Activated CD4-positive, alpha-beta memory T cell treated with anti-CD3 and anti-CD28 coated beads for 36 hours (primary cell): ENCODE measurements around the gene MARVELD1. TPM values are rescaled to one million over a fixed set of nuclear protein-coding genes. Genes with fewer than 3 reads are reported as not detected.

Experiments
- CTCF ChIA-PET: fragments of 350-600 bp; sonication (Branson Sonifier 250); formaldehyde crosslinking; loops from one replicate; lab custom pipeline; 2021; ENCODE audit warnings: antibody characterized with exemption, inconsistent platforms; lab: Charles Lee
- POLR2A ChIA-PET: fragments of 350-600 bp; sonication (Branson Sonifier 250); formaldehyde crosslinking; loops from one replicate; lab custom pipeline; 2021; ENCODE audit warnings: antibody characterized with exemption; lab: Charles Lee
- DNase-seq: peaks from one replicate; pipeline ENCODE4 v3.0.0-alpha.2; 2020
- H3K27ac Mint-ChIP-seq: one replicate; pipeline ENCODE4 v1.8.0; 2021; ENCODE audit warnings: mixed read lengths
- H3K27me3 Mint-ChIP-seq: one replicate; pipeline ENCODE4 v1.8.0; 2021; ENCODE audit warnings: mixed read lengths
- H3K36me3 Mint-ChIP-seq: one replicate; pipeline ENCODE4 v1.8.0; 2021; ENCODE audit warnings: mixed read lengths
- H3K4me1 Mint-ChIP-seq: one replicate; pipeline ENCODE4 v1.8.0; 2021; ENCODE audit warnings: low read depth, mixed read lengths
- H3K4me3 Mint-ChIP-seq: one replicate; pipeline ENCODE4 v1.8.0; 2021; ENCODE audit warnings: mild to moderate bottlenecking, mixed read lengths
- H3K9me3 Mint-ChIP-seq: one replicate; pipeline ENCODE4 v1.8.0; 2021; ENCODE audit warnings: mixed read lengths
- intact Hi-C: fragments of 100-400 bp; cut with micrococcal nuclease; formaldehyde crosslinking; loops from one replicate; pipeline ENCODE4 v1.15.1; 2023
- total RNA-seq, 2 experiments: library from RNA; stranded (reverse); gene quantifications; one replicate each; pipeline ENCODE4 v1.2.3, GENCODE V29; 2021

Gene MARVELD1
- total RNA-seq, 2 experiments from 2014 or later, result 2.9 to 4.0 TPM

DNA sequence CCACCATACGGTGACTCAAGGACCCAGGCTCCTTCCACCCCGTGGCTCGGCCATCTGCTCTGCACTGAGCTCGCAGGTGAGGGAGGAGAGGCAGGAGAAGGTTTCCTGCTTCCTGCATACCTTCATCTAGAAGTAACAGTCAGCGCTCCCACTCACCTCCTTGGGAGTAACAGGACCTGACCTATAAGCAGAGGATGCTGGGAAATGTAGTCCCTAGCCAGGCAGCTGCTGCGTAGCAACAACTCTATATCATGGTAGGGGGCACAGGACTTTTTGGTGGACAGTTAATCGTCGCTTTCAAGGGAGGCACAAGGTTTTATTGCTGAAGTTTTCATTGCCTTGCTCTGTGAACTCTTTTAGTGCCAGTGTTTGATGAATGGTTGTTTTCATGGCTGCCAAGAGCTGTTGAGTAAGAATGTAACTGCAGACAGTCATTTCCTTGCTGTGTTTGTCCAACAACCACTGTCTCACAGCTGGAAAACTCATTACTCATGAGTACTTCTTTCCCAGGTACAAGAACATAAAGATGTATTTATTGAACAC is 13.2 kb downstream of the MARVELD1 start:
- CTCF ChIA-PET, result interaction anchor here (0.9 to 16.8 kb wide), 5 partner anchors 8 to 50 kb away, joined by 3 to 588 read pairs (median 3); partner anchors contain the start of genes MARVELD1 and ZFYVE27
- peaks cover 6% of the 10 kb centered on the region for H3K4me1 Mint-ChIP-seq
- DNase-seq, result no peak
- peaks cover 10% of the 10 kb centered on the region for H3K27me3 Mint-ChIP-seq
- POLR2A ChIA-PET, result interaction anchor here (0.9 kb wide), 1 partner anchor 10 kb away, joined by 3 read pairs; the partner anchor contains the start of gene ZFYVE27
- H3K4me3 Mint-ChIP-seq, result no peak overlapping the region
- no peak overlapping the region for H3K27ac Mint-ChIP-seq
- H3K36me3 Mint-ChIP-seq, result no peaks in the 10 kb centered on the region
- no peaks in the 10 kb centered on the region for H3K9me3 Mint-ChIP-seq
- intact Hi-C loops, result no loop called here

DNA sequence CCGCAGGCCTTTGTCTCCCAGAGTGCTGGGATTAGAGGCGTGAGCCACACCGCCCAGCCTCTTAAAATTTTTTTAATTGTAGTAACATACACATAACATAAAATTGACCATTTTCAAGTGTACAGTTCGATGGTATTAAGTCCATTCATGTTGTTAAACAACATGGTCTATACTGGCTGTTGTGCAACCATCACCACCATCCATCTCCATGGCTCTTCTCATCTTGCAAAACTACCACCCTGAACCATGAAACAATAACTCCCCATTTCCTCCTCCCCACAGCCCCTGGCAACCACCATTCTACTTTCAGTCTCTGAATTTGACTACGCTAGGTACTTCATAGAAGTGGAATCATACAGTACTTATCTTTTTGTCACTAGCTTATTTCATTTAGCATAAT is 15.5 kb downstream of the MARVELD1 start:
- DNase-seq, result no peak
- Mint-ChIP-seq H3K36me3 (no peaks in the 10 kb centered on the region), H3K4me3 (no peak overlapping the region), H3K4me1 (peaks cover 6% of the 10 kb centered on the region), H3K9me3 (no peaks in the 10 kb centered on the region), H3K27ac (no peak overlapping the region), H3K27me3 (peaks cover 10% of the 10 kb centered on the region)
- POLR2A ChIA-PET, result no interaction called here
- CTCF ChIA-PET, result interaction anchor here (16.8 kb wide), 1 partner anchor 18 kb away, joined by 588 read pairs; the partner anchor contains the start of gene MARVELD1
- intact Hi-C loops, result no loop called here

GRCh38 chr10:97731346-97732051 is 18.0 kb downstream of the MARVELD1 start:
- CTCF ChIA-PET, result interaction anchor here (0.7 to 16.8 kb wide), 13 partner anchors 8 to 179 kb away, joined by 3 to 588 read pairs (median 5); partner anchors contain the start of genes AVPI1 and MARVELD1
- Mint-ChIP-seq H3K36me3 (no peaks in the 10 kb centered on the region), H3K27ac (no peak overlapping the region), H3K27me3 (peaks cover 8% of the 10 kb centered on the region), H3K4me1 (peaks cover 10% of the 10 kb centered on the region), H3K9me3 (no peaks in the 10 kb centered on the region), H3K4me3 (no peak overlapping the region)
- intact Hi-C loops, result loop anchor here (1.0 to 10.0 kb wide), 4 partner anchors 22 to 157 kb away; partner anchors contain the start of gene ANKRD2
- DNase-seq, result peak; percentile 63
- POLR2A ChIA-PET, result no interaction called here

DNA sequence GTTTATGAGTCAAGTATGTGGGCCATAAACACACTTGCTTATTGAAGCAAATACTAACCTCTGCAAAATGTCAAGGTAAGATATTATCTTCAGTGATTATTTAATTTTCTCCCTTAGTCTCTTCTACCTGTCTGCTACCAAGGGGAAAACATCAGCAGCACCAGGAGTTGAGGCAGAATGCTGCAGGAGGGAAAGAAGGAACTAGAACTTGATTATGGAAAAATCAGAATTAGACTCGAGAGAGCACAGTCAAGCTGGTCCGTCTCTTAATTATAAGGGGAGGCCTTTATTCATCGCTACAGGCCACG is 18.5 kb downstream of the MARVELD1 start:
- intact Hi-C loops, result loop anchor here (10.0 kb wide), 1 partner anchor 157 kb away; the partner anchor contains the start of gene ANKRD2
- H3K4me1 Mint-ChIP-seq, result peaks cover 10% of the 10 kb centered on the region
- no peaks in the 10 kb centered on the region for H3K9me3 Mint-ChIP-seq
- no peak for DNase-seq
- CTCF ChIA-PET, result interaction anchor here (1.1 to 16.8 kb wide), 12 partner anchors 8 to 179 kb away, joined by 3 to 588 read pairs (median 6); partner anchors contain the start of genes AVPI1 and MARVELD1
- H3K27ac Mint-ChIP-seq, result no peak overlapping the region
- H3K36me3 Mint-ChIP-seq, result peaks cover 2% of the 10 kb centered on the region
- POLR2A ChIA-PET, result no interaction called here
- no peak overlapping the region for H3K4me3 Mint-ChIP-seq
- H3K27me3 Mint-ChIP-seq, result peaks cover 6% of the 10 kb centered on the region

- Mint-ChIP-seq H3K27me3 (peaks cover 6% of the 10 kb centered on the region), H3K36me3 (peaks cover 8% of the 10 kb centered on the region), H3K4me1 (peaks cover 17% of the 10 kb centered on the region), H3K4me3 (no peak overlapping the region), H3K9me3 (no peaks in the 10 kb centered on the region), H3K27ac (no peak overlapping the region)
- CTCF ChIA-PET, result interaction anchor here (1.6 to 16.8 kb wide), 6 partner anchors 10 to 161 kb away, joined by 3 to 588 read pairs (median 19); partner anchors contain the start of genes ANKRD2, AVPI1 and MARVELD1
- no peak for DNase-seq
- POLR2A ChIA-PET, result interaction anchor here (0.9 kb wide), 1 partner anchor 10 kb away, joined by 3 read pairs; no protein-coding TSS in a partner anchor
- intact Hi-C loops, result loop anchor here (10.0 kb wide), 1 partner anchor 158 kb away; the partner anchor contains the start of gene ANKRD2
Measured at GRCh38 chr10:97733256-97733655, 19.7 kb downstream of the MARVELD1 start.

- H3K27ac Mint-ChIP-seq, result no peak overlapping the region
- intact Hi-C loops, result loop anchor here (10.0 kb wide), 1 partner anchor 159 kb away; the partner anchor contains the start of gene ANKRD2
- ChIA-PET POLR2A (interaction anchor here (1.5 kb wide), 1 partner anchor 20 kb away, joined by 3 read pairs; the partner anchor contains the start of gene MARVELD1), CTCF (interaction anchor here (1.0 to 16.8 kb wide), 7 partner anchors 9 to 162 kb away, joined by 3 to 588 read pairs (median 6); partner anchors contain the start of genes ANKRD2, AVPI1 and MARVELD1)
- no peaks in the 10 kb centered on the region for H3K9me3 Mint-ChIP-seq
- H3K27me3 Mint-ChIP-seq, result peaks cover 5% of the 10 kb centered on the region
- no peak for DNase-seq
- no peak overlapping the region for H3K4me3 Mint-ChIP-seq
- H3K36me3 Mint-ChIP-seq, result peaks cover 8% of the 10 kb centered on the region
- H3K4me1 Mint-ChIP-seq, result peaks cover 22% of the 10 kb centered on the region
Measured at GRCh38 chr10:97734021-97734420, 20.5 kb downstream of the MARVELD1 start.

DNA sequence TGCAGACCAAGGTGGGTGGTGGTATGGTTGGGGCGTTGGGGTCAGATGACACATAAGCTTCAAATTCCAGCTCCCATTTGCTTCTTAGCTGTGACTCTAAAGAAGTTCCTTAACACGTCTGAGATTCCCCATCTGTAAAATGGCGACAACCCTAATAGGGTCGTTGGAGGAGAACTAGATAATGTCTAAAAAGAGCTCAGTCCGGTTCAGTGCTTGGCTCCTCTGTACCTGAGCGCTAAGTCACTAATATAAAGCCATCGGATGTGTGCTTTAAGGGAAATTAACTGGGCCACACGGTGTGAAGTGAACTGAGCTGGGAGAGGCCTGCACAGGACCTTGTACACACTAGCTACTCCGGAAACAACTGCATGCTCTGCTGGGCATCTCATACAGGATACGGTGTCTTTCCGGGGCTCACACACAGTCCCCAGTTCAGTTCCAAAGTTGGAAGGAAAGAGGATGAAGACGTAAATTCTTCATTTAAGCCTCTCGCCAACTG is 22.9 kb downstream of the MARVELD1 start:
- no peak for DNase-seq
- H3K4me3 Mint-ChIP-seq, result peak overlapping the region; percentile 95
- peaks cover 20% of the 10 kb centered on the region for H3K36me3 Mint-ChIP-seq
- ChIA-PET CTCF (interaction anchor here (0.8 to 16.8 kb wide), 9 partner anchors 10 to 434 kb away, joined by 3 to 588 read pairs (median 5); partner anchors contain the start of genes ANKRD2, AVPI1 and MARVELD1), POLR2A (interaction anchor here (0.7 to 1.5 kb wide), 7 partner anchors 9 to 398 kb away, joined by 3 to 12 read pairs (median 4); partner anchors contain the start of genes AVPI1, MARVELD1 and R3HCC1L)
- no peaks in the 10 kb centered on the region for H3K9me3 Mint-ChIP-seq
- H3K4me1 Mint-ChIP-seq, result peaks cover 40% of the 10 kb centered on the region
- peak overlapping the region; percentile 89 for H3K27ac Mint-ChIP-seq
- no peaks in the 10 kb centered on the region for H3K27me3 Mint-ChIP-seq
- intact Hi-C loops, result loop anchor here (10.0 kb wide), 1 partner anchor 162 kb away; the partner anchor contains the start of gene ANKRD2

- Mint-ChIP-seq H3K4me3 (peak within 1 kb of the TSS; percentile 95), H3K4me1 (peaks cover 41% of the 10 kb centered on the region), H3K9me3 (no peaks in the 10 kb centered on the region), H3K36me3 (peaks cover 22% of the 10 kb centered on the region), H3K27ac (peak within 1 kb of the TSS; percentile 89), H3K27me3 (no peaks in the 10 kb centered on the region)
- ChIA-PET CTCF (interaction anchor here (0.8 to 16.8 kb wide), 9 partner anchors 10 to 433 kb away, joined by 3 to 588 read pairs (median 5); partner anchors contain the start of genes ANKRD2, AVPI1 and MARVELD1), POLR2A (interaction anchor here (0.7 to 1.5 kb wide), 7 partner anchors 10 to 397 kb away, joined by 3 to 12 read pairs (median 4); partner anchors contain the start of genes AVPI1, MARVELD1 and R3HCC1L)
- peak; percentile 98 for DNase-seq
- intact Hi-C loops, result loop anchor here (1.0 to 10.0 kb wide), 3 partner anchors 50 to 162 kb away; partner anchors contain the start of genes ANKRD2 and AVPI1
Measured at GRCh38 chr10:97736902-97737769, 23.6 kb downstream of the MARVELD1 start, which contains the start of gene ZFYVE27. Gene ZFYVE27, plus strand, starts transcription at chr10:97737128. Its CDS starts 1,350 bp downstream, at chr10:97738478.

DNA sequence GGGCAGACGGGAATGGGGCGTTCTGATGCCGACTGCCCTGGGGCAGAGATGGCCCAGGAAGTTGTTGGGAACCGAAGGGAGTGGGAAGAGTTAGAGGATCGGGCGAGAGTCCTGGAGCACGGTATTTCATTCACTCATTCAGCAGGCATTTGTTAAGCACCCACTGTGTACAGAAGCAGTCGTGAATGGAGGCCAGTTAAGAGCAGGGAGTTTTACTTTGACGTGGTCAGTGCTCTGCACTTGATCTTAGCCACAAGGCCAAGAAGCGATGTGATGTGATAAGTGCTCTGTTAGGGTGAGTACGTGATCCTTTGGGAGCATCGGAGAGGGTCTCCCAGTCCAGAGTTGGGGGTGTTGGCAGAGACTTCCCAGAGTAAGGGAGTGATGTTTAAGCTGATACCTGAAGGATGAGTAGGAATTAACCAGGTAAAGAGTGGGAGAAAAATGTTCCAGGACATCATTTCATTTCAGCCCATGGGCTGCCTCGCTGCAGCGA is 24.3 kb downstream of the MARVELD1 start:
- Mint-ChIP-seq H3K36me3 (peaks cover 22% of the 10 kb centered on the region), H3K27ac (peak overlapping the region; percentile 89), H3K4me3 (peak overlapping the region; percentile 95), H3K4me1 (peaks cover 44% of the 10 kb centered on the region), H3K9me3 (no peaks in the 10 kb centered on the region), H3K27me3 (no peaks in the 10 kb centered on the region)
- POLR2A ChIA-PET, result no interaction called here
- intact Hi-C loops, result loop anchor here (1.0 to 10.0 kb wide), 3 partner anchors 51 to 163 kb away; partner anchors contain the start of genes ANKRD2 and AVPI1
- CTCF ChIA-PET, result interaction anchor here (0.7 kb wide), 1 partner anchor 52 kb away, joined by 4 read pairs; no protein-coding TSS in a partner anchor
- DNase-seq, result no peak

DNA sequence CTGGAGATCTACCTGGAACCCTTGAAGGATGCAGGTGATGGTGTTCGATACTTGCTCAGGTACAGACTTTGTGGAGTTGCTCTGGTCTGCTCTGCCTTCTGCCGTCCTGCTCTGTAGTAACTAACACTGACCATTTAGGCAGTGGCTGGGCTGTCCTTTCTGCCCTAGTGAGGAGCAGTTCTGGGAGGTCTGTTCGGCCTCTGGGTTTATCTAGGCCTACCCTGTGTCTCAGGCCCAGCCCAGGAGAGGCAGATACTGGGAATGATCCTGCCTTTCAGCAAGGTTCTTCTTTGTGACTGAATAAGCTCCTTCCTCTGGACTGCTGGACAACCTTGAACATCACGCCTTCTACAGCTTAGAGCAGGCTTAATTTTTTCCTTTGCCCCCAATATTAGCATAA is 25.1 kb downstream of the MARVELD1 start:
- no peak for DNase-seq
- Mint-ChIP-seq H3K36me3 (peaks cover 25% of the 10 kb centered on the region), H3K9me3 (no peaks in the 10 kb centered on the region), H3K27ac (no peak overlapping the region), H3K4me1 (peaks cover 48% of the 10 kb centered on the region), H3K27me3 (no peaks in the 10 kb centered on the region), H3K4me3 (peak overlapping the region; percentile 95)
- ChIA-PET CTCF (interaction anchor here (0.7 kb wide), 4 partner anchors 29 to 1719 kb away, joined by 3 to 6 read pairs (median 4); no protein-coding TSS in a partner anchor), POLR2A (interaction anchor here (0.7 kb wide), 1 partner anchor 278 kb away, joined by 3 read pairs; no protein-coding TSS in a partner anchor)
- intact Hi-C loops, result loop anchor here (10.0 kb wide), 1 partner anchor 164 kb away; the partner anchor contains the start of gene ANKRD2
